Measurements from ENCODE around the gene VPS45.
"Not testable (repeated sequence)": the region's sequence is repeated elsewhere in the genome, so short reads cannot be mapped to it uniquely, and the experiment has no call there.

Gene VPS45

GRCh38 chr1:150028322-150028721, 39.3 kb upstream of the VPS45 start:
- no peak overlapping the region for H3K4me3 ChIP-seq (replicated peaks; ENCODE audit: low read depth, low read length)
- no peak for TF ChIP-seq CTCF (IDR thresholded peaks at IDR 0.05; ENCODE audit: low read length, missing control alignments)
- DNase-seq (ENCODE audit: low read depth): no peak

DNA sequence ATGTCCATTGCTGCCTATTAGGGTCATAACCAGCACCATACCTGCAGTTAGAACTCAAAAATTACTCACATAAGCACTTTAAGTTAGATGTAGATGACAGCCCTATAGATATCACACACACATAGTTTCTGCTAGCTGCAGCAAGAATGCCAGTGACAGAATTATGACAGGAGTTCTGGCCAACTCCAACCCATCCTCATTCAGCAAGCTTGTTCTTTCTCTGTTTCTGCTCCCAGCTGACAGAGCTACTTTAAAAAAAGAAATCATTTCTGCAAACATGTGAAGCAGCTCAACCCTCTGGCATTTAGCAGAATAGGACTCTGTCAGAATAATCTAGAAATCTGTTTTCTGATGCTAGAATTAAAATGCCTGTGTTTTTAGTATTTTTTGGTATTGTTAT, 33.2 kb upstream of the VPS45 start:
- DNase-seq (ENCODE audit: low read depth): no peak
- TF ChIP-seq CTCF (IDR thresholded peaks at IDR 0.05; ENCODE audit: low read length, missing control alignments): no peak
- H3K4me3 ChIP-seq (replicated peaks; ENCODE audit: low read depth, low read length): no peak overlapping the region

- no peak for TF ChIP-seq CTCF (IDR thresholded peaks at IDR 0.05; ENCODE audit: low read length, missing control alignments)
- H3K4me3 ChIP-seq (replicated peaks; ENCODE audit: low read depth, low read length): no peak overlapping the region
- DNase-seq (ENCODE audit: low read depth): no peak
These were observed 17.6 kb upstream of the VPS45 start for GRCh38 chr1:150049926-150050325.

DNA sequence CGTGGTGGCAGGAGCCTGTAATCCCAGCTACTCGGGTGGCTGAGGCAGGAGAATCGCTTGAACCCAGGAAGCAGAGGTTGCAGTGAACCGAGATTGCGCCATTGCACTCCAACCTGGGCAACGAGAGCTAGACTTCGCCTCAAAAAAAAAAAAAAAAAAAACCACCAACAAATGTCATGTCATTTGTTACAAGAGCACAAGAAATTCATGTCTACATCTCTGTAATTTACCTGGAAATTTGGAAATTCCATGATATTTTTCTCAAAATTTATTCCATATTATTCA, 16.5 kb upstream of the VPS45 start:
- no peak for TF ChIP-seq CTCF (IDR thresholded peaks at IDR 0.05; ENCODE audit: low read length, missing control alignments)
- no peak for DNase-seq (ENCODE audit: low read depth)

DNA sequence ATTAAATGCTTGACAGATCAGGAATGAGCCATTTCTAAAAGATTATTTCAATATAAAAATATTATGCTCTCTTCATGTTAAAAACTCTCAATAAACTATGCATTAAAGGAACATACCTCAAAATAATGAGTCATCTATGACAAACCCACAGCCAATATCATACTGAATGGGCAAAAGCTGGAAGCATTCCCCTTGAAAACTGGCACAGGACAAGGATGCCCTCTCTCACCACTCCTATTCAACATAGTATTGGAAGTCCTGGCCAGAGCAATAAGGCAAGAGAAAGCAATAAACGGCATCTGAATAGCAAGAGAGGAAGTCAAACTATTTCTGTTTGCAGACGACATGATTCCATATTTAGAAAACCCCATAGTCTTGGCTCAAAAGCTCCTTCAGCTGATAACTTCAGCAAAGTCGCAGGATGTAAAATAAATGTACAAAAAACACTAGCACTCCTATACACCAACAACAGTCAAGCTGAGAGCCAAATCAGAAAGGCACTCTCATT, 15.6 kb upstream of the VPS45 start:
- not testable (repeated sequence) for H3K4me3 ChIP-seq (replicated peaks; ENCODE audit: low read depth, low read length); DNase-seq (ENCODE audit: low read depth)

More for the DNA sequence above, 16.5 kb upstream of the VPS45 start:
- H3K4me3 ChIP-seq (replicated peaks; ENCODE audit: low read depth, low read length): no peak overlapping the region

- no peak overlapping the region for H3K4me3 ChIP-seq (replicated peaks; ENCODE audit: low read depth, low read length)
- TF ChIP-seq CTCF (IDR thresholded peaks at IDR 0.05; ENCODE audit: low read length, missing control alignments): no peak
- DNase-seq (ENCODE audit: low read depth): no peak
These were observed 13.7 kb upstream of the VPS45 start for GRCh38 chr1:150053926-150054325.

- not testable (repeated sequence) for H3K4me3 ChIP-seq (replicated peaks; ENCODE audit: low read depth, low read length)
These were observed 12.1 kb upstream of the VPS45 start for GRCh38 chr1:150055507-150055906.

DNA sequence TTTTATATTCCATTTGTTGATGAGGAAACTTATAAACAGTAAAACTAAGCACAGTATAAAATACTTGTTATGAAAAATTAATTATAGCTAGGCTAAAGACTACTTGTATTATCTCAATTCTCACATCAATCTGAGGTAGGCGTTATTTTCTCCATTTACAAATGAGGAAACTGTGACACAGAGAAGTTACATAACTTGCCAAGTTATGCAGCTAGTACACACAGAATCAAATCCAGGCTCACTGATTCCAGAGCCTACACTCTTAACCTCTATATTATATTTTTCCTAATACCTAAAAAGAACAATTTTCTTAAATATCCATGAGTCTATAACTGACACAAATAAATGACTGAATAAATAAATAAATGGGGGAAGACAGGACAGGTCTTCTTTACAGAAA, 11.2 kb upstream of the VPS45 start:
- no peak overlapping the region for H3K4me3 ChIP-seq (replicated peaks; ENCODE audit: low read depth, low read length)
- no peak for TF ChIP-seq CTCF (IDR thresholded peaks at IDR 0.05; ENCODE audit: low read length, missing control alignments)
- DNase-seq (ENCODE audit: low read depth): no peak

More at GRCh38 chr1:150055507-150055906, 12.1 kb upstream of the VPS45 start:
- not testable (repeated sequence) for DNase-seq (ENCODE audit: low read depth)

All from fibroblast of pulmonary artery (primary cell).